GM19397 (cell line): ENCODE measurements around the gene INPP5A.

Source experiments
- ATAC-seq: cut with Tn5 transposase; IDR thresholded peaks from one replicate; pipeline ENCODE4 v1.9.1; 2021; ENCODE audit warnings: mild to moderate bottlenecking, moderate library complexity; ENCODE audit not compliant: unreplicated experiment

The INPP5A gene

DNA sequence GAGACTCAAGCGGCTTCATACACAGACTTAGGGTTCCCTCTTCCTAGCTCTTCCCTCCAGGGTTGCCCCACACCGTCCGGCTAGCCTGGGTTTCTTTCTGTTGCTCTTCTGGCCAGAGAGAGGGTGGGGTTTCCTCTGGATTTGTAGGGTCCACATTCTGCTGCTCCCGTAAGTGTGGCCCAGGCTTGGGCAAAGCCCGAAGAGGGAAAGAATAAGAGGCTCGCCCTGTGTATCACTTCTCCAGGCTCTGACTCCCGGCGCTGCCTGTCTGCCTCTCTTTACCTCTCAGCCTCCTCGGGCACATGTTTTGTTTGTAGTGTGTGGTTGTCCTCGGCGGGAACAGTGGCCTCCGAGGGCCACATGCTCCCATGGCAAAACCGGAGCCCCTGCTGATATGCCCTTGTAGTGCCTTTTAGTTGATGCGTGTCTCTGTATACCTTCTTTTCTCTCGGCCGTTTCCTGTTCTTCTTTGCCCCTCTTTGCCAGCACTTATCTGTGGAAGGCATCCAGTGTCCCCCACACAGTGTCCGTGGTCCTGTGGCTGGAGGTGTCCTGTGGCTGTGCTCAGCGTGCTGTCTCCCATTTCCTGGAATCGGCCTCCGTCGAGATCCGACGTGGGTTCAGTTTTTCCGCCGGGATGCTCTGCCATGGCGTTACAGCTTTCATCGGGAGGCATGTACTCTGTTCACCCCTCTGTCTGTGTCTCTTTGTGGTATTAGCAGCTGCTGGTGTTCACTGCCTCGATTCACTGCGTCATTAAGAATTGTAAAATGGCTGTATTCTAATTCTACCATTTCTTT is 102.9 kb downstream of the INPP5A start:
- ATAC-seq, result no peak

- ATAC-seq, result no peak
Measured at GRCh38 chr10:132641401-132641800, 103.8 kb downstream of the INPP5A start.

- ATAC-seq, result no peak
Measured at GRCh38 chr10:132641966-132642731, 104.6 kb downstream of the INPP5A start.

GRCh38 chr10:132642732-132643008 is 105.1 kb downstream of the INPP5A start:
- ATAC-seq, result no peak

DNA sequence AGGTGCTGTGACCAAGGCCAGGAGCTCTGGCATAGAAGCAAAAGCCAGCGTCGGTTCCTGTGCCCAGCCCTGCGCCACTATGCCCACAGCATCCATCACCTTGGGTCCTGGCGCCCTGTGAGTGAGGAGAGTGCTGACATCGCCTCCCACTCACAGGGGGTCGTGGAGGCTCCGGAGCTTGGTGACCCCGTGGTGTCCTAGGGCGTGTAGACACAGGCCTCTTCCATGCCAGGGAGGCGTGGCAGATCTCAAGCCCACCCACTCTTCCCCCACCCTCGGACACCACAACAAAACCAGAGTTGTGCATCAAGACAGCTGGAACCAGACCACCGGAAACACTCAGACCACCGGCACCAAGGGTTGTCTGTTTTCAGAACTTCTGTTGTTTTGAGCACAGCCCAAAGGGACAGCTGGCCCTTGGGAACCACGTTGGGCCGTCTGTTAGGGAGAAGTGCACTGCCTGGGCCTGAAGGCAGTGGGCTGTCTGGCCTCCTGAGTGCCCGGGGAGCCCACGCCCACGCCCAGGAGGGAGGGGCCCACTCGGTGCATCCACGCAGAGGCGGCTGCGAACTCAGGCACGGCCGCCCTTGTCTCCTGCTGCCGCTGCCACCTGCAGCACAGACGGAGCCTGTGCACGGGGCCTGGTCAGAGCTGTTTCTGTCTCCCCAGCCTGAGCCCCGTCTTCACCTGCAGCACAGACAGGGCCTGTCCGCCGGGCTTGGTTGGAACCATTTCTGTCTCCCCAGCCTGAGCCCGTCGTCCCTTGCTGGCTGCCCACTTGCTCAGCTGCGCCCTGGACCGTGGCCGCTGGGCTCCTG is 106.3 kb downstream of the INPP5A start:
- no peak for ATAC-seq

DNA sequence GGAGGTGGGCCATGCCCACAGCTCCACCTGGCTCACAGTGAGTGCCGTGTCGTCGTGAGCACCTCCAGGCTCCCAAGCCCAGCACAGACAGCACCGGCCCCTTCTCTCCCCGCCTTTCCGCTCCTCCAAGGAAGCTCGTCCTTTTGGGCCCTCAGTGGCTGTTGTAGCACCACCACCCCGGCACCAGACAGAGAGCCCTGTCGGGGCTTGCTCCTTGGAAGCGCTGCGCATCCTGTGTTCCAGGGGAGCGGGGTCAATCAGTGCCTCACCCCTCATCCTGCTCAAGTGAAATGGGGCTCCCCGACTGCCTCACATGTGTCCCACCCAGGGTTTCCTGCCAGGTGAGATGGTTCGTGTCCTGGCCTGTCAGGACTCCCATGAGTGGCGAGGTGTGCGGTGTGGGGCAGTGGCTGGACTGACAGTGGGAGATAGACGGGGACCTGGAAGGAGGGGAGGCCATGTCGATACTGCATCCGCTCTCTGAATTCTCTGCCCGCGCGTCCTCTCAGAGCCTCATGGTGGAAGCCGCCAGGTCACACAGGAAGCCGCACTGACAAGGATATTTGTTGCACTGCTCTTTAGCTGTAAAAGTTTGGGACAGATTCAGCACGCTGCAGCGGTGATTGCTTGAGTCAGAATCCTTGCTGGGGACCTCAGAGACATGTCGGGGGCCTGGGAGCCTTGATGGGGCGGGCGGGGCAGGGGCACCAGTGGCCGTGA is 107.1 kb downstream of the INPP5A start:
- no peak for ATAC-seq

GRCh38 chr10:132645247-132645530 is 107.6 kb downstream of the INPP5A start:
- no peak for ATAC-seq

GRCh38 chr10:132645630-132646442 is 108.2 kb downstream of the INPP5A start:
- ATAC-seq, result no peak

DNA sequence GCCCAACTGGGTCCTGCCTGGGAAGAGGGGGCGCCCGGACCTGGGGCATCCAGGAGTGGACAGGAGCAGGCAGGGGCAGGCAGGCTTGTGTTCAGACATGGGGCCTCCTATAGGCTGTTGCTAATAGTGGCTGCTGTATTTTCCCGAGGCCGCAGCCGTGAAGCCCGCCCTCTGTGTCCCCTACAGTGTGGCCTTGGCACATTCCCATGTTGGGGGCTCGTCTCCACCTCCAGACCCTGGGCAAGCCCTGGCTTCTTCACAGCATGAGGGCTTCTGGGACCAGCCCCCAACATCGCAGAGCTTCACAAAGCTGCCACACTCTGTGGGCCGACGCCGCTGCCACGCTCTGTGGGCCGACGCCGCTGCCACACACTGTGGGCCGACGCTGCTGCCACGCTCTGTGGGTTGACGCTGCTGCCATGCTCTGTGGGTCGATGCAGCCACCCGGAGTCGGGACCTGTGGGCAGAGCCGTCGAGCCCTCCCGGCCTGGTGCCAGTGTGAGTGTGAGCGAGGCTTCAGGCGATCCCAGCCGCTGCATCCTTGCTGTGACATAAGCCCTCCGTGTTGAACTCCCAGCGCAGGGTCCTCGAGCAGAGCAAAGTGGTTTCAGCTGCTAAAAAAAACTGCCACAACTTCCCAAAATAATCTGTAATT is 109.0 kb downstream of the INPP5A start:
- no peak for ATAC-seq

DNA sequence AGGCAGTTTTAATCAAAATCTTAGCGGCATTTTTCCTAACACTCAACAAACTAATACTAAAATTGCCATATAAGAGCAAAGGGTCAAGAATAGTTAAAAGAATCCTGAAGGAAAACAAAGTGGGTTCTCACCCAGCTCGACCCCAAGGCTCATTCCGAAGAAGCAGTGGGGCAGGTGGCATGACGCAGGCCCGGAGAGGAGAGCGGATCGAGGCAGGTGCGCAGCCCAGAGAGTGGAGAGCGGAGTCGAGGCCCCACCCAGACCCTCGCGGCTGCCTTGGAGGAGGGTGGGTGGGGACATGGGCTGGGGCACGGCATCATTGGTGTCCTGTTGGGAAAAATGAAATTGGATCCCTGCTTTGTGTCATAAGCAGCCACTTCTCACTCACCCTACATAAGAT is 109.8 kb downstream of the INPP5A start:
- ATAC-seq, result no peak

- no peak for ATAC-seq
Measured at GRCh38 chr10:132648072-132648850, 110.7 kb downstream of the INPP5A start.

DNA sequence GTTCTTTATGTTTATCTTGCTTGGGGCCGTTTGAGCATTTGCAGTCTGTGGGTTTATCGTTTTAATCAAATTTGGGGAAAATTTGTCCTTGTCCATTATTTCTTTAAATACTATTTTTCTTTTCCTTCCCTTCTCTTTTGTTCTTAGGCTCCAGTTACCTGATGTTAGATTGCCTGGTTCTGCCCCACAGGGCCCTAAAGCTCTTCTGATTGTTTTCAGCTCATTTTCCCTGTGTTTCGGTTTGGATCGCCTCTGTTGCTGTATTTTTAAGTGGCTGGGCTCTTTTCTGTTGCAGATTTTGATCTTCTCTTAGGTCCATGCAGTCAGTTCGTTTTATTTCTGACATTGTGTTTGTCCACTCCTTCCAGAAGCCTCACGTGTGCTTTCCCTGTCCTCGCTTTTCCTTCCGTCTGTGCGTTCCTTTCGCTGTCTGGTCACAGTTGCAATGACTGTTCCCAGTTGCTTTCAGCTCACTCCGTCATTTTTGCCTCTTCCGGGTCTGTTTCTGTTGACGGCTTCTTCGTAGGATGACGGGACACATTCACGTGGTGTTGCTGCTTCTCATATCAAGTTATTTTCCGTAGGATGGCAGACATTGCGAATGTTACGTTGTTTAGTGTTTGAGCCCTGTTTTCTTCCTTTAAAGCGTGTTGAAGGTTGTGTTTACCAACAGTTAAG is 111.4 kb downstream of the INPP5A start:
- ATAC-seq, result no peak

DNA sequence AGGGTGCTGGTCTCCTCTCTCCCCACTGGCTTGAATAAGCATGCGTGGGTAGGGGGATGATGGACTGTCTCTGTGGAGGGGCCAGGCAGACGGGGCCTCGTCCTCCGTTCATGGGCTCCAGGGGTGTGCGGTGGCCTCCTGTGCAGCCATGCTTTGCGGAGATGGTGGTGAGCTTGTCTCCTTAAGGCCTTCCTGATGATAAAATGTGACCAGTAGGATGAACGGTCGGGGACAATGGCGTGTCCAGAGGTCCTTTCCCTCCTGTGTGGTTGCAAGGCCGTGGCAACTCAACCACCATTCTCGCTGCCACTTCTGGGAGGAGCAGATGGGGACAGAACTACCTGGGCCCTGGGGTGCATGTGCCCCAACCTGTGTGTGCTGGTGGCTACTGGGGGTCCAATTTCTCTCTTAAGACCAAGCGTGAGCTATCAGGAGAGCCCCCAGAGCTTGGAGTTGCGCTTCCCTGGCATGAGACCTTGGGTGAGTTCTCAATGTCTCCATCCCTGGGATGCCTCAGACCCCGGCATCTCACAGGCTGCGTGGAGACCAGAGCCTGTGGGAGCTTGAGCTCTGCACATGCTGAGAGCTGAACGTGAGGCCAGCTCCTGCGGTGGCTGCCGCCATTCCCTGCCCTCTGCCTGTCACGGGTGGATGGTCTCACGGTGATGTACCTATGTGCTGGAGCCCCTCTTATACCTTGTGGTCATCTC is 112.2 kb downstream of the INPP5A start:
- ATAC-seq, result no peak

DNA sequence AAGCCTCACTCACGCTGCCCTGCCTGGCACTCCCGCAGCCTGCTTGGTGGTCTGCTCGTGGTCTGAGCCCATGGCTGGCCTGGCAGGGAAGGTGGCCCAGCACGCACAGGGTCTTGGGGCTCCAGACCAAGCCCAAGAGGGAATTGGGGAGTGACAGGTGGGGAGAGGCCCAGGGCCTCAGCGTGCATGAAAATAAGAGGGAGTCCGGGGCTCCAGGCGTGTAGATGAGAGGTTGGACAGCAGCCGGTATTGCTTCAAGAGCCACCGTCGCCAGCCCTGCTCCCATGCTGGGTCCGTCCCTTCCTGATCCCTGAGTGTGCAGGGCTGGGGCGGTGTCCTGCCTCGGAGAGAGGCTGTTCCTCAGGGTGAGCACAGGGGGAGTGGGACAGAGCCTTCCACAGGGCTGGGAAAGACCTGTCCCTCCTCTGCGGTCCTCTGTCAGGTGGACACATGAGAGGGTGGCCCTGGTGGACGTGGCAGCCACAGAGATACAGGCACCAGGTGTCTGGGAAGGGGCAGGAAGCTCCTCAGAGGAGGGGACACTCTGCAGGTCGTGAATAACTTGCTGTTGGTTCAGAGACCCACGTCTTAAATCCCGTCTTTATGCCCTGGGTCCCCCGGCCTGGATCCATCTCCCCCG is 113.1 kb downstream of the INPP5A start:
- no peak for ATAC-seq

DNA sequence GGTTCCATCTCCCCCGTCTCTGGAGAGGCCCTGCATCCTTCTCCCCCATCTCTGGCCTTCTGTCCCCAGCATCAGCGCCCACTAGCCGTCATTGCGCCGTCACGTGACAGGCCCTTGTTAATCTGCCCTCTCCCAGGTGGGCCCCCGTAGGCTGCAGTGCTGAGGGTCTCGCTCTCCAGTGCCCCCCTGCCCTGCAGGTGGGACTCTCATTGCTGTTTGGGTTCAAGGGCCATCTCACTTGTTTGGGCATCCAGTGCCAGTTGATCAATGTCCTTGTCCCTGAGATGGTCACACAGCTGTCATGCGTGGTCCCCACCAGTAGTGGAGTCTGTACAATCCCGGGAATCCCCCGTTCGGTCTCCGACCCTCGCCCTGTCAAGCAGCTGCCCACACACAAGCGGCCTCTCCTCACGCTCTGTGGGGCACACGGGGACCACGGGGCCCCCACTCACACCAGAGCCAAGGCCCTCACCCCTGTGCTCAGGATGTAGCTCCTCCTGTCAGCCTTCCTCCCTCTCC is 114.0 kb downstream of the INPP5A start:
- ATAC-seq, result no peak

GRCh38 chr10:132652446-132652845 is 114.9 kb downstream of the INPP5A start:
- no peak for ATAC-seq

DNA sequence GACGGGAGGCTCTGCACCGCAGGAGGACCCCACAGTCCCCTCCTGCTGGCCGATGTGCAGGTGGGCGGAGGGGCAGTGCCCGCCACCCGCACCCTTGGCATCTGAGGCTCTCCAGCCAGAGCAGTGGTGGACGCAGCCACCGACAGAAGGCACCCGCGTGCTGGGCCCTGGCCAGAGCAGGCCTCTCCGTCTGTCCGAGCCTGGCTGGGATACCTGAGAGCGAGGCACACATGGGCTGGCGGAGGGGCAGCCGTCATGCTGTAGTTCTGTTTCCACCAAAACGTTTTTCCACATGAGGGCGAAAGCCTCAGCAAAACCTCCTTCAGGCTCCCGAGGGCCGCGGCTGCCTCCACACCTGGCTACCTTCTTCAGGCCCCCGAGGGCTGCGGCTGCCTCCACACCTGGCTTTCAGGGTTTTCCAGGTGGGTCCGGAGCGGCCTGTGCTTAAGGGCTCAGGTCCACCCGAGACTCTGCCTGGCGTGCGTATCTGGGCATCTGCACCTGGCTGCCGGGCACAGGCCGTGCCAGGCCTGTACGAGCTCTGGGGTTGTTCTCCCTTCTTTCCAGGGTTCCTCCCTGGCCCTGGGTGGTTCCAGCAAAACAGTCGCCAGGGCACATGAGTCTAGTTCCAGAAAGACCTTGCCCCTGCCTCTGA is 115.5 kb downstream of the INPP5A start:
- ATAC-seq, result no peak
